Parathyroid adenoma (tissue), 2 donors: ENCODE measurements around the gene ANKRD33B.

Experiments used
- H2AFZ ChIP-seq: fragments of 300-600 bp; sonication (generic); one replicate; pipeline ENCODE4 v1.7.0; 2017; ENCODE audit warnings: antibody characterized with exemption, mild to moderate bottlenecking
- H3K27ac ChIP-seq: fragments of 300-600 bp; sonication (generic); one replicate; pipeline ENCODE4 v1.7.0; 2017
- H3K27me3 ChIP-seq: fragments of 300-600 bp; sonication (generic); one replicate; pipeline ENCODE4 v1.7.0; 2017; ENCODE audit warnings: low read length; ENCODE audit not compliant: control insufficient read depth, insufficient read depth
- H3K36me3 ChIP-seq: fragments of 300-600 bp; sonication (generic); one replicate; pipeline ENCODE4 v1.7.0; 2017; ENCODE audit warnings: low read length; ENCODE audit not compliant: control insufficient read depth, insufficient read depth
- H3K4me1 ChIP-seq: fragments of 300-600 bp; sonication (generic); one replicate; pipeline ENCODE4 v1.7.0; 2017; ENCODE audit warnings: control low read depth
- H3K4me2 ChIP-seq: fragments of 300-600 bp; sonication (generic); one replicate; pipeline ENCODE4 v1.7.0; 2017; ENCODE audit warnings: low read length
- H3K4me3 ChIP-seq: fragments of 300-600 bp; sonication (generic); one replicate; pipeline ENCODE4 v1.7.0; 2017; ENCODE audit warnings: low read depth, low read length
- H3K79me2 ChIP-seq: fragments of 300-600 bp; sonication (generic); one replicate; pipeline ENCODE4 v1.7.0; 2017; ENCODE audit warnings: control low read depth
- H3K9ac ChIP-seq: fragments of 300-600 bp; sonication (generic); one replicate; pipeline ENCODE4 v1.7.0; 2017; ENCODE audit warnings: mild to moderate bottlenecking
- H3K9me3 ChIP-seq: fragments of 300-600 bp; sonication (generic); one replicate; pipeline ENCODE4 v1.7.0; 2017; ENCODE audit warnings: low read length; ENCODE audit not compliant: control insufficient read depth
- TF ChIP-seq, protein P1 (sequence below): fragments of 300-600 bp; sonication (generic); IDR thresholded peaks from one replicate; pipeline ENCODE4 v1.7.0; 2017; ENCODE audit warnings: antibody characterized with exemption, mild to moderate bottlenecking
- donor health status: primary hyperparathyroidism.

ANKRD33B gene

DNA sequence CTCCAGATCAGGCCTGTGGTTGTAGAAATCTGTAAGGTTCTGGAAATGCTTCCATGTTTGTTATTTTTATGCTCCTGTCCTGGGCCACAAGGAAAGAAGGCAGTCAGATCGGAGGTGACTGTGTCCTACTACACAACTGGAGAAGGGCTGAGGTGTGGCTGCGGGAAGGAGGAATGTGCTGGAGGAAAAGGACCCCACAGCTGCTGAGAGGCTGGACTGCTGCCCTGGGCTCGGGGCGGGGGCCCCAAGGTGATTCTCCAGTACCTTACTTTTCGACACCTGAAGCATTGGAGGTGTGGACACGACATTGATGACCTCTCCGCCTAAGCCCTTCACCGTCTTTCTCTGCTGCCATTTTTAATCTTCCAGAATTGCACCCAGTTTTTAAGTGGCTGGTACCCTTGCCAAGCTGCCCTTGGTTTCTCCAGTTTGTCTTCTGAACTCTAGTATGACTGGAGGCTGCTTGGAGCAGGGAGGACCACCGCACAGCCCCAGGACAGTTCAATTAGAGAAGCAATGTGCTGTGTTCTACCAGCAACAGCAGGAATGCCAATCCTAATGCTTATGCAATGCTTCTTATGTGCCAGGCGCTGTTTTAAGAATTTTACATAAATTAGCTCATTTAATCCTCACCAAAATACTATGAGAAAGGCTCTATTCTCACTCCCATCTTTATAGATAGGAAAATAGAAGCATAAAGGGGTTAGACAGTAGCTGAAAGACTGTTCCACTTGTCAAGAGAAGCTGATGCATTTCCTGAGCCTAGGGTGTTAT, 13.5 kb upstream of the ANKRD33B start:
- H3K4me1 ChIP-seq, result no peaks in the 10 kb centered on the region
- no peak overlapping the region for H3K27ac ChIP-seq
- H3K9ac ChIP-seq, result no peak overlapping the region
- no peaks in the 10 kb centered on the region for H3K79me2 ChIP-seq
- H3K9me3 ChIP-seq, result no peaks in the 10 kb centered on the region
- no peak overlapping the region for H2AFZ ChIP-seq
- TF ChIP-seq, protein P1, sequence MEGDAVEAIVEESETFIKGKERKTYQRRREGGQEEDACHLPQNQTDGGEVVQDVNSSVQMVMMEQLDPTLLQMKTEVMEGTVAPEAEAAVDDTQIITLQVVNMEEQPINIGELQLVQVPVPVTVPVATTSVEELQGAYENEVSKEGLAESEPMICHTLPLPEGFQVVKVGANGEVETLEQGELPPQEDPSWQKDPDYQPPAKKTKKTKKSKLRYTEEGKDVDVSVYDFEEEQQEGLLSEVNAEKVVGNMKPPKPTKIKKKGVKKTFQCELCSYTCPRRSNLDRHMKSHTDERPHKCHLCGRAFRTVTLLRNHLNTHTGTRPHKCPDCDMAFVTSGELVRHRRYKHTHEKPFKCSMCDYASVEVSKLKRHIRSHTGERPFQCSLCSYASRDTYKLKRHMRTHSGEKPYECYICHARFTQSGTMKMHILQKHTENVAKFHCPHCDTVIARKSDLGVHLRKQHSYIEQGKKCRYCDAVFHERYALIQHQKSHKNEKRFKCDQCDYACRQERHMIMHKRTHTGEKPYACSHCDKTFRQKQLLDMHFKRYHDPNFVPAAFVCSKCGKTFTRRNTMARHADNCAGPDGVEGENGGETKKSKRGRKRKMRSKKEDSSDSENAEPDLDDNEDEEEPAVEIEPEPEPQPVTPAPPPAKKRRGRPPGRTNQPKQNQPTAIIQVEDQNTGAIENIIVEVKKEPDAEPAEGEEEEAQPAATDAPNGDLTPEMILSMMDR, result no peak
- H3K36me3 ChIP-seq, result no peaks in the 10 kb centered on the region
- no peak overlapping the region for H3K4me2 ChIP-seq
- H3K4me3 ChIP-seq, result no peak overlapping the region
- no peaks in the 10 kb centered on the region for H3K27me3 ChIP-seq

DNA sequence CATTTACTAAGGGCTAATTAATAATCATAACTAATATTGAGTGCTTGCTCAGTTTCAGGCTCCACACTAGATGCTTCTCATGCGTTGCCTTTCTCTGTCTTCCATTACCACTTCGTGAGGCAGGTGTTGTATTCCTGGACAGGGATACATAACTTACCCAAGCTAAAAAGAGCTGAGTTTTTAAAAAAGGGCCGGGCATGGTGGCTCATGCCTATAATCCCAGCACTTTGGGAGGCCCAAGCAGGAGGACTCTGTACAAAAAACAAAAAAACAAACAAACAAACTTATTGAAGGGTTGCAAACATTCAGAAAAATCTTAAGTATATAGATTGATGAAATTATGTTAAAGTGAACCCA, 12.1 kb upstream of the ANKRD33B start:
- Histone ChIP-seq H3K4me2 (no peak overlapping the region), H3K4me1 (no peaks in the 10 kb centered on the region), H3K9ac (no peak overlapping the region), H3K36me3 (no peaks in the 10 kb centered on the region), H3K27me3 (no peaks in the 10 kb centered on the region), H3K79me2 (no peaks in the 10 kb centered on the region), H3K4me3 (no peak overlapping the region), H3K27ac (no peak overlapping the region), H3K9me3 (no peaks in the 10 kb centered on the region), H2AFZ (no peak overlapping the region)
- TF ChIP-seq, protein P1, result no peak

DNA sequence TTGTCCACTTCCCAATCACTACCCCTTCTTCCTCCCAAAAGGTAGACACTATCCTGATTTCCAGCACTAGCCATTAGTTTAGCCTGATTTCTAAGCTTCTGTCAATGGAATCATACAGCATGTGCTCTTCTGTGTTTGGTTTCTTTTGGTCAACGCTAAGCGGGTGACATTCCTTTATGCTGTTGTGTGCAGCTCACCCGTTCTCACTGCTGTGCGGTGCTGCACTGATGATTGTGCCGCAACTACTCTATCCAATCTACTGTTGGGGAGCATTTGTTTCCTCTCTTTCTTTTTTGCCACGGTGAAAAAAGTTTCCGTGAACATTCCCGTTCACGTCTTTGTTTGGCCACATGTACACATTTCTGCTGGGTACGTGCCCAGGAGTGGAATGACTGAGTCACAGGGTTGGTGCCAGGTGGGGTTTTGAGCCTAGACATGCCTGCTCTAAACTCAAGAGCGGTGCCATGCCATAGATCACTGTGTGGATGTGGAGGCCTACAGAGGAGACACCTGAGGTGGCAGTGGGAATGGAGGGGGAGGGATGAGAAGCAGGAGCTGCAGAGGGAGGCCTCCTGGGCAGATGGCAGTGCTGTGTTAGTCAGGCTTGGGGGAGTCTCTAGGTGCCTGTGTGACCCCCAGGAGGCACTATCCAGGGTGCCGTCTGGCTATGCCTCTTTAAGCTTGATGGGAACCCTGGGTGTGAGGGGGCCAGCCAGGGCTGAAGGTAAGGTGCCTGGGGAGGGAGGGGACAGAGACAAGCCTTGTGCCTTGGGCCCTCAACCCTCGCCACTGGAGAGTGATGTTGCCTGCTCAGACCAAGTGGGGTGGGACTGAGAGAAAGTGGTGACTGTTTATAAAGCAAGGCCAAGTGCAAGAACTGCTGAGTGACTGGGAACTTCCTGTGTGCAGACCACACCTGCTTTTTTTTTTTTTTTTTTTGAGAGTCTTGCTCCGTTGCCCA, 11.4 kb upstream of the ANKRD33B start:
- H3K79me2 ChIP-seq, result no peaks in the 10 kb centered on the region
- no peak overlapping the region for H3K4me3 ChIP-seq
- TF ChIP-seq, protein P1, result no peak
- H3K4me2 ChIP-seq, result no peak overlapping the region
- H3K27me3 ChIP-seq, result no peaks in the 10 kb centered on the region
- no peak overlapping the region for H3K27ac ChIP-seq
- H3K9ac ChIP-seq, result no peak overlapping the region
- no peaks in the 10 kb centered on the region for H3K4me1 ChIP-seq
- no peak overlapping the region for H2AFZ ChIP-seq
- no peaks in the 10 kb centered on the region for H3K9me3 ChIP-seq
- H3K36me3 ChIP-seq, result no peaks in the 10 kb centered on the region

DNA sequence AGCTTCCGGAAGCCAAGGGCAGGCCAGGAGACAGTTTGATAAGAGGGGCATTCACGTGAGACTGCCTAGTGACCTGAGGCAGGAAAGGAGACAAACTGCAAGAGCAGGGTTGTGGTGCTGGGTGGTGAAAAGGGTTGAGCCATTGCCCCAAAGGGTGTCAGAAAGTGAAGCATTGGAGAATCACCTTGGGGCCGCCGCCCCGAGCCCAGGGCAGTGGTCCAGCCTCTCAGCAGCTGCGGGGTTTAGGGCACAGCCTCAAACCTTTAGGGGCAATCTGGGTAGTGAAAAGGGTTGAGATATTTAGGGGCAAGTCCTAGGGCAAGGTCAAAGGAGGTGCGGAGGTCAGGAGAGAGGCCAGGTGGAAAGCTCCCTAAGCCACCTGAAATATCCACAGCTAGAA, 10.4 kb upstream of the ANKRD33B start:
- H3K4me1 ChIP-seq, result no peaks in the 10 kb centered on the region
- H2AFZ ChIP-seq, result no peak overlapping the region
- H3K4me2 ChIP-seq, result no peak overlapping the region
- no peak overlapping the region for H3K27ac ChIP-seq
- no peaks in the 10 kb centered on the region for H3K9me3 ChIP-seq
- H3K9ac ChIP-seq, result no peak overlapping the region
- no peaks in the 10 kb centered on the region for H3K36me3 ChIP-seq
- no peaks in the 10 kb centered on the region for H3K27me3 ChIP-seq
- H3K79me2 ChIP-seq, result no peaks in the 10 kb centered on the region
- TF ChIP-seq, protein P1, result no peak
- no peak overlapping the region for H3K4me3 ChIP-seq
